PFSK-1 (cell line): ENCODE data around the gene ERBB2.

Experiments used
- REST ChIP-seq, 2 experiments: IDR thresholded peaks; 2 replicates each; pipeline versions ENCODE4 v1.6.1 to v1.8.0; 2011 to 2012; ENCODE audit warnings: low read depth in 2 of 2, low read length in 2 of 2, control low read depth in 1 of 2, inconsistent platforms in 1 of 2, mild to moderate bottlenecking in 1 of 2, moderate library complexity in 1 of 2; ENCODE audit not compliant: insufficient read depth in 1 of 2
- TAF1 ChIP-seq: IDR thresholded peaks from 2 replicates; pipeline ENCODE4 v1.6.1; 2012; ENCODE audit warnings: low read length, control low read depth, borderline replicate concordance; ENCODE audit not compliant: insufficient read depth

GRCh38 chr17:39687101-39687545, 12.7 kb upstream of the ERBB2 start:
- TF ChIP-seq TAF1 = no peak
- TF ChIP-seq REST (IDR thresholded peaks at IDR 0.05; ENCODE audit: insufficient read depth in 1 of 2, low read depth in 2 of 2, low read length in 2 of 2) = no peak
